ENCODE data around the gene DDI2.

The DDI2 gene

DNA sequence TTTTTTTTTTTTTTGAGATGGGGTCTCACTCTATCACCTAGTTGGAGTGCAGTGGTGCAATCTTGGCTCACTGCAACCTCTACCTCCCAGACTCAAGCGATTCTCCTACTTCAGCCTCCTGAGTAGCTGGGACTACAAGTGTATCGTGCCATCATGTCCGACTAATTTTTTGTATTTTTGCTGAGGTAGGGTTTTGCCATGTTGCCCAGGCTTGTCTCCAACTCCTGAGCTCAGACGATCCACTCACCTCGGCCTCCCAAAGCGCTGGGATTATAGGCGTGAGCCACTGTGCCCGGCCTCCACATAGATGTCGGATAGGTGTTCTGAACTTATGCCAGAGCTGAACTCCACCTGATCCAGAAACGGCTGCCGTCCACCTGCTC lies 87.9 kb downstream of the DDI2 start:
- DNase-seq, result no peak

DNA sequence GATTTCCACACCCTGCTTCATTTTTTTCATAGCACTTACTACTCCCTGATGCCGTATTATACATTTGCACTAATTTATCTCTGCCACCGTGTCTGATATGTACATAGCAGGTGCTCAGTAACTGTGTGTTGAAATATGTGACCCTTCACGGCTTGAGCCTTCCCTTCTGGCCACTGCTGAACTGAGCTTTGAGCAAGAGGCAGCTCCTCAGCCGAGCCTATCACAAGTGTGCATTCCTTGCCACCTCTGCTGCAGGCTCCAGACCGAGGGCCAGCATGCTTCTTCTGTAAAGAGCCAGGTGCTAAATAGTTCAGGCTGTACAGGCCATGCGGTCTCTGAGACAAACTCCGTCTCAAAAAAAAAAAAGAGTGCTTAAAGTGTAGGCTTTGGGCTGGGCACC lies 89.5 kb downstream of the DDI2 start:
- no peak for DNase-seq

DNA sequence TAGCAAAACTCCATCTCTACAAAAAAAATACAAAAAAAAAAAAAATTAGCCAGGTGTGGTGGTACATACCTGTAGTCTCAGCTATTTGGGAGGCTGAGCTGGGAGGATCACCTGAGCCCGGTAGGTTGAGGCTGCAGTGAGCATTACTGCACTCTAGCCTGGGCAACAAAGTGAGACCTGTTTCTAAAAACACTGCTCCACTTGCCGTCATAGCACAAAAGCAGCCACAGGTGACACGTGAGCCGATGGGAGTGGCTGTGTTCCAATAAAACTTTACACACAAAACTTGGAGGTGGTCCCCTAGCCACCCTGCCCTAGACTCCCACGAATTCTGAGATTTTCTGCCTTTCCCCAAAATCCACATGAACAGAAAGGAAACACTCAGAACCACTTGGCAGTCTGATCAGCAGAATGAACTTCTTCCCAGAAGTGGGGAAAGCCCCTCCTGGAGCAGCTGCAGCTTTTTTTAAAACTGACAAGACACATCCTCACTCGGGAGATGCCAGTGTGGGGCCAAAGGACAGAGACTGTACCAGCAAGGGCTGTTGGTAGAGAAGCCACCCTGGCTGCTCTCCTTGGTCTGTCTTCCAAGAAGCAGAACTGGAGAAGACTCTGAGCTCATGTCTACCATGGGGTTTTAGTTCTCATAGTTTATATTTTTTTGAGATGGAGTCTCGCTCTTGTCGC lies 90.1 kb downstream of the DDI2 start:
- no peak for DNase-seq

DNA sequence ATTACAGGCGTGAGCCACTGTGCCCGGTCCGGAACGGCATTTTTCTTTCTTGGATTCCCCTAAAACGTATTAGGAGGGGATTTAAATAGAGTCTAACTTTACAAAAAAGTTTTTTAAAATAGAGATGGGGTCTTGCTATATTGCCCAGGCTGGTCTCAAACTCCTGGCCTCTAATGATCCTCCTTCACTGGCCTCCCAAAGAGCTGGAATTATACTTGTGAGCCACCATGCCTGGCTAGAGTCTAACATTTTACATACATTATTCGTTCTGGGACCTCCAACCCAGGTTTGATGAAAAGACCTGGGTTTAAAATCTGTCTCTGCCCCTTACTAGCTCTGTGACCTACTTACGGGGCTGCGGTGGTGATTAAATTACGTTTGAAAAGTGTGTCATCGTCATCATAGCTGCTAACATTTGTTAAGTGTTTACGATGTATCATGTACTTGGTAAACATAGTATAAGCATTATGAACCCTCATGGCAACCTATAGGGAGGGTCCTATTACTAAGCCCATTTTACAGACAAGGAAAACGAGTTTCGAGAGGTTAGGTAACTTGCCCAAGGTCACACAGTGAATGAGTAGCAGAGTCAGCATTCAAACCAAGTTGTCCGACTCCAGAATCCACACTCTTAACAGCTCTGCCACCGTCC lies 91.4 kb downstream of the DDI2 start:
- DNase-seq, result no peak

DNA sequence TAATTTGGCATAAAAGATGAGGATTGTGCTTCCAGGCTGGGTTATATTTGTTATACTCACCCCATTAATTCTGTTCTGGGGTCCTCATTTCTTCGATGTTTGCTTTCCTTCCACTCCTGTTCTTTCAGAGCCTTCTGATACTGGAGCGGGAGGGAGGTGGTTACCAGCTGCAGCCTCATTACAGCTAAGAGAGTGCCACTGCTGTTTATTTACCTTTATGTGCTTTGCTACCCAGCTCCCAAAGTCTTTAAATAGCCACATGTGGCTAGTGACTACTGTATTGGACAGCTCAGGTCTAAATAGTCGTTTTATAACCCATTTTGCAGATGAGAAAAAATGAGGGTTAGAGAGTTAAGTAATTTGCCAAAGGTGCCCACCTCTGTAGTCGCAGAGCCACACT lies 92.0 kb downstream of the DDI2 start:
- DNase-seq, result peak; percentile 17

DNA sequence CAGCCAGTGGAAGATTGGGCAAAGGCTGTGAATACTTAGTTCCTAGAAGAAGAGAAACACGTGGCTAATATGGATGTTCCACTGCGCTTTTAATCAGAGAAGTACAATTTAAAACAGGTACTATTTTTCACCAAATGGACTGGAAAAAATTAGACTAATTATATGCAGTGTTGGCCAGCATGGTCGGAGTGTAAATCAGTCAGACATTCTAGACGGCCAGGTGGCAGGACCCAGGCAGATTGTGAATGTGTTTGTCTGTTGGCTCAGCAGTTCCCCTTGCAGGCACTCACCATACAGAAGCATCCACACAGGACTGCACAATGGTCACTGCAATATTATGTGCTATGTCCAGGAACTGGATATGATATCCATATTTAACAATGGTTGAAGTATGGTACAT lies 94.9 kb downstream of the DDI2 start:
- peak; percentile 15 for DNase-seq

DNA sequence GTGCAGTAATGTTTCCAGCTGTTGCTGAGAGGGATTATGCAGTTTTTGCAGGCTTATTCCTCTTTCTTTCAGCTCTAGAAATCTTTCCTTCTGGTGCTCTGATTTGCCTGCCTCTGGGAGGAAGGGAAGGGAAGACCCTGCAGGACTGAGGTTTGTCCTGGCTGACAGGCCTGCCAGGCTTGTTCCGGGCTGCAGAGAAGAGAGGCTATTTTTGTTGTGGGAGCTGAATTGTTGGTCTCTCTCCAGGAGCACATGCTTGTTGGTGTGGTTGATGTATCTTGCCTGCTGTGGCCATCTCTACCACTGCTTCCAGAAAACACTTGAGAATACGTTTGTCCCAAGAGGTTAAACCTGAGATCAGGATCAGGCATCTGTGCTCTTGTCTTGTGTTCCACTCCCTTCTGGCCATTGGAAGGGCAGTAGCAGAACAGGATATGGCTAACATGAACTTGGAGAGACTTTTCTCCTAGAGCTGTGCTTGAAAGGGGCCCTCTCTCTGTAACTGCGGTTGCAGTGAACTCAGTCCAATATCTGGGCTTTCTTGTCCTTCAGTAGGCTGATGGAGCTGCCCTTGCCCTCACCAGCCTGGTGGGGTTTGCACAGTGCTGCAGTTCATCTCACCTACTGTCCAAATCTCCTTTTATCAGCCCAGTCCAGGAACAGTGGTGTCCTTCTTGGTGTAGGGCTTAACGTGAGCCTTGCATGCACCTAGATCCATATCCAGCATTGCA lies 97.3 kb downstream of the DDI2 start:
- DNase-seq, result no peak

DNA sequence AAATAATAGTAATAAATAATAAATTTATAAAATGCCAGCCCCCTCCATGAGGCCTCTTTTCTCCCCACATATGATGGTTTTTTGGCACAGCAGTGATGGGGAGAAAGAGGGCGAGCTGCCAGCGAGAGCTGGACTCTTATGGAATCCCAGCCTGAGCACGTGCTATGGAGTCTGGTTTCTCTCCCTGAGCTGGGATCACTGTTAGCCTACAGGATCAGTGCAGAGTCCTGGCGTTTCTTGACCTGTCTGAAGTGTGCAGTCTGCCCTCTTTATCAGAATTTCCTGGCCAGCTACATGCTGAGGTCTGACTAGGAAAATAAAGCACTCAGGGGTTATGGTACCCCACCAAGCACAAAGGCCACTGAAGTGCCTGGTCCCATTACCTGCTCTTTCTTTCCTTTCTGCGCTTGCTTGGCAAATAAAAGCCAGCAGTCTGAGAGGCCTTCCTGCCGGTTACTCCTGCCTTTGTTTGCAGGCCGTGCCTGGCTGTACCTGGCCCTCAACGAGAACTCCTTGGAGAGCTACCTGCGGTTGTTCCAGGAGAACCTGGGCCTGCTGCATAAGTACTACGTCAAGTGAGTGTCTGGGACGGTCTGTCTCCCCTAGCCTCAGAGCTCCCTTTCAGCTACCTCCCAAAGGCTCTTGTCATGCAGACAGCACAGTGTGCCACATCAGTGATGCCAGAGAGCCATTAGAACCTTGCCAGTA lies 100.3 kb downstream of the DDI2 start:
- DNase-seq, result no peak

DNA sequence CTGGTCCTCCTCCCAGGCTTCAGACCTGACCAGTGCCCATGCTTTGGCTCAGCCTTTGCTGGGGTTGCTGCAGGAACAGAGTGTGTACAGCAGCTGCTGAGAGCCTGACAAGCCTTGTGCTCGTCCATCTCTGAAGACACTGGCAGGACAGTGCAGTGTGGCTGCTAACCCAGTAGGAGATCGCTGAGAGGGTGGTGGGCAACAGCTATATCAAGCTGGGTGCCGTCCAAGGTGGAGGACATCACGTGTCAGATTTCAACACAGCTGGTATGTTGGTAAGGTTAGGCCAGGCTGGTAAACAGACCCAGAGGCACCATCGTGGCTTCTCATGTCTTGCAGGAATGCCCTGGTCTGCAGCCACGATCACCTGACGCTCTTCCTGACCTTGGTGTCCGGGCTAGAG lies 100.9 kb downstream of the DDI2 start:
- no peak for DNase-seq
